ENCODE measurements around the gene PLEKHF1. TPM values are rescaled to one million over a fixed set of nuclear protein-coding genes. Genes with fewer than 3 reads are reported as not detected.

Gene PLEKHF1
- total and polyA plus RNA-seq, 2 of the 13 experiments (the other 11 are each of a cell fraction or from before 2014, with no cell fraction given) = 2.9 to 3.8 TPM

DNA sequence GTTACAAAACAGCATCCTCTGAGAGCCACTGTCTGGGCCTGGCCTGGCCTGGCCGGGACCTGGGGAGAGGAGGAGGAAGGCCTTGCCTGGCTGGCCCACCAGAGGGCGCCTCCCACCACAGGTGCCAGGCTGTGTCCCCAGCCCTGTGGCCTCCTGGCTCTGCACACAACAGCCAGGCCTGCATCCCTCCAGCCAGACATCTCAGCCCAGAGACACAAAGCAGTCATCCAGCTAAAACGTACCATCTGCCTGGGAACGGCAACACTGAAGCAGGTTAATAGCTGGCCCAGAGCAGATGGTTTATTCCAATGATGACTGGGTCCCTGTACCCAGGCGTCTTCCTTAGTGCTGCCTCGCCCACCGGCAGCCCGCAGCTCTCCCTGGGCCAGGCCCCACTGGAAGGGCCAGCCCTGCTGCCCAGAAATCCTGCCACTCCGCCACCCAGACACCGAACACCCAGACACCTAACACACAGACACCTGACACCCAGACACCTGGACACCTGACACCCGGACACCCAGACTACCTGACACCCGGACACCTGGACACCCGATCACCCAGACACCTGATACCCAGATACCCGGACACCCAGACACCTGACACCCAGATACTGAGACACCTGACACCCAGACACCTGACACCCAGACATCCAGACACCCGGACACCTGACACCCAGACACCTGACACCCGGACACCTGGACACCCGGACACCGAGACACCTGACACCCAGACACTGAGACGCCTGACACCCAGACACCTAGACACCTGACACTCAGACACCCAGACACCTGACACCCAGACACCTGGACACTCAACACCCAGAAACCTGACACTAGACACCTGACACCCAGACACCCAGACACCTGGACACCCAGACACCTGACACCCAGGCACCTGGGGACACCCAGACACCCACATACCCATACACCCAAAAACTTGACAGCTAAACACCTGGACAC, 29.7 kb downstream of the PLEKHF1 start (continued):
- TF ChIP-seq, protein P1, sequence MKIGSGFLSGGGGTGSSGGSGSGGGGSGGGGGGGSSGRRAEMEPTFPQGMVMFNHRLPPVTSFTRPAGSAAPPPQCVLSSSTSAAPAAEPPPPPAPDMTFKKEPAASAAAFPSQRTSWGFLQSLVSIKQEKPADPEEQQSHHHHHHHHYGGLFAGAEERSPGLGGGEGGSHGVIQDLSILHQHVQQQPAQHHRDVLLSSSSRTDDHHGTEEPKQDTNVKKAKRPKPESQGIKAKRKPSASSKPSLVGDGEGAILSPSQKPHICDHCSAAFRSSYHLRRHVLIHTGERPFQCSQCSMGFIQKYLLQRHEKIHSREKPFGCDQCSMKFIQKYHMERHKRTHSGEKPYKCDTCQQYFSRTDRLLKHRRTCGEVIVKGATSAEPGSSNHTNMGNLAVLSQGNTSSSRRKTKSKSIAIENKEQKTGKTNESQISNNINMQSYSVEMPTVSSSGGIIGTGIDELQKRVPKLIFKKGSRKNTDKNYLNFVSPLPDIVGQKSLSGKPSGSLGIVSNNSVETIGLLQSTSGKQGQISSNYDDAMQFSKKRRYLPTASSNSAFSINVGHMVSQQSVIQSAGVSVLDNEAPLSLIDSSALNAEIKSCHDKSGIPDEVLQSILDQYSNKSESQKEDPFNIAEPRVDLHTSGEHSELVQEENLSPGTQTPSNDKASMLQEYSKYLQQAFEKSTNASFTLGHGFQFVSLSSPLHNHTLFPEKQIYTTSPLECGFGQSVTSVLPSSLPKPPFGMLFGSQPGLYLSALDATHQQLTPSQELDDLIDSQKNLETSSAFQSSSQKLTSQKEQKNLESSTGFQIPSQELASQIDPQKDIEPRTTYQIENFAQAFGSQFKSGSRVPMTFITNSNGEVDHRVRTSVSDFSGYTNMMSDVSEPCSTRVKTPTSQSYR (CRISPR knock-in tag; IDR thresholded peaks at IDR 0.05; ENCODE audit: borderline replicate concordance) = no peak
- TF ChIP-seq CBFB (CRISPR knock-in tag; IDR thresholded peaks at IDR 0.05) (0 out of 2 replicates have a peak, but pooled peaks have one; percentile 30), ZNF792 (CRISPR knock-in tag; IDR thresholded peaks at IDR 0.05) (0 out of 2 replicates have a peak, but pooled peaks have one; percentile 25), NFKB2 (CRISPR knock-in tag; IDR thresholded peaks at IDR 0.05; ENCODE audit: borderline replicate concordance) (peak; percentile 42; the same call in 1 of the 2 replicates), REPIN1 (CRISPR knock-in tag; IDR thresholded peaks at IDR 0.05; ENCODE audit: borderline replicate concordance, low read depth) (peak; percentile 43; the same call in 1 of the 2 replicates), NR2F6 (IDR thresholded peaks at IDR 0.05) (no peak), NR2F6 (CRISPR knock-in tag; IDR thresholded peaks at IDR 0.05) (no peak), FOSL2 (CRISPR knock-in tag; IDR thresholded peaks at IDR 0.05) (peak; percentile 31; the same call in 1 of the 2 replicates), ZNF747 (CRISPR knock-in tag; IDR thresholded peaks at IDR 0.05; ENCODE audit: borderline replicate concordance) (no peak), TBL1XR1 (IDR thresholded peaks at IDR 0.05; ENCODE audit: borderline replicate concordance, low read length, partially characterized antibody) (no peak), KDM3A (CRISPR knock-in tag; IDR thresholded peaks at IDR 0.05; ENCODE audit: low read depth) (peak; percentile 71; the same call in 1 of the 2 replicates), ADNP (CRISPR knock-in tag; IDR thresholded peaks at IDR 0.05) (no peak), TBX2 (CRISPR knock-in tag; IDR thresholded peaks at IDR 0.05; ENCODE audit: borderline replicate concordance) (0 out of 2 replicates have a peak, but pooled peaks have one; percentile 30), HOXA3 (CRISPR knock-in tag; IDR thresholded peaks at IDR 0.05) (peak; percentile 43; the same call in 1 of the 2 replicates), HDAC6 (IDR thresholded peaks at IDR 0.05; ENCODE audit: low read depth, low read length) (no peak)
- TF ChIP-seq, protein P2, sequence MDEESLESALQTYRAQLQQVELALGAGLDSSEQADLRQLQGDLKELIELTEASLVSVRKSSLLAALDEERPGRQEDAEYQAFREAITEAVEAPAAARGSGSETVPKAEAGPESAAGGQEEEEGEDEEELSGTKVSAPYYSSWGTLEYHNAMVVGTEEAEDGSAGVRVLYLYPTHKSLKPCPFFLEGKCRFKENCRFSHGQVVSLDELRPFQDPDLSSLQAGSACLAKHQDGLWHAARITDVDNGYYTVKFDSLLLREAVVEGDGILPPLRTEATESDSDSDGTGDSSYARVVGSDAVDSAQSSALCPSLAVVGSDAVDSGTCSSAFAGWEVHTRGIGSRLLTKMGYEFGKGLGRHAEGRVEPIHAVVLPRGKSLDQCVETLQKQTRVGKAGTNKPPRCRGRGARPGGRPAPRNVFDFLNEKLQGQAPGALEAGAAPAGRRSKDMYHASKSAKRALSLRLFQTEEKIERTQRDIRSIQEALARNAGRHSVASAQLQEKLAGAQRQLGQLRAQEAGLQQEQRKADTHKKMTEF (CRISPR knock-in tag; IDR thresholded peaks at IDR 0.05) = peak; percentile 51; the same call in 1 of the 2 replicates
- TF ChIP-seq, protein P3, sequence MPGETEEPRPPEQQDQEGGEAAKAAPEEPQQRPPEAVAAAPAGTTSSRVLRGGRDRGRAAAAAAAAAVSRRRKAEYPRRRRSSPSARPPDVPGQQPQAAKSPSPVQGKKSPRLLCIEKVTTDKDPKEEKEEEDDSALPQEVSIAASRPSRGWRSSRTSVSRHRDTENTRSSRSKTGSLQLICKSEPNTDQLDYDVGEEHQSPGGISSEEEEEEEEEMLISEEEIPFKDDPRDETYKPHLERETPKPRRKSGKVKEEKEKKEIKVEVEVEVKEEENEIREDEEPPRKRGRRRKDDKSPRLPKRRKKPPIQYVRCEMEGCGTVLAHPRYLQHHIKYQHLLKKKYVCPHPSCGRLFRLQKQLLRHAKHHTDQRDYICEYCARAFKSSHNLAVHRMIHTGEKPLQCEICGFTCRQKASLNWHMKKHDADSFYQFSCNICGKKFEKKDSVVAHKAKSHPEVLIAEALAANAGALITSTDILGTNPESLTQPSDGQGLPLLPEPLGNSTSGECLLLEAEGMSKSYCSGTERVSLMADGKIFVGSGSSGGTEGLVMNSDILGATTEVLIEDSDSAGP (CRISPR knock-in tag; IDR thresholded peaks at IDR 0.05; ENCODE audit: borderline replicate concordance) = peak; percentile 62; the same call in 1 of the 2 replicates
- TF ChIP-seq, protein P4, sequence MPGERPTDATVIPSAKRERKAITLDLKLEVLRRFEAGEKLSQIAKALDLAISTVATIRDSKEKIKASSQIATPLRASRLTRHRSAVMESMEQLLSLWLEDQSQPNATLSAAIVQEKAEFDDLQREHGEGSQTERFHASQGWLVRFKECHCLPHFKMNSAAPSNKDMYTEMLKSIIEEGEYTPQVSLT (CRISPR knock-in tag; IDR thresholded peaks at IDR 0.05; ENCODE audit: borderline replicate concordance, low read depth) = no peak
- TF ChIP-seq, protein P5, sequence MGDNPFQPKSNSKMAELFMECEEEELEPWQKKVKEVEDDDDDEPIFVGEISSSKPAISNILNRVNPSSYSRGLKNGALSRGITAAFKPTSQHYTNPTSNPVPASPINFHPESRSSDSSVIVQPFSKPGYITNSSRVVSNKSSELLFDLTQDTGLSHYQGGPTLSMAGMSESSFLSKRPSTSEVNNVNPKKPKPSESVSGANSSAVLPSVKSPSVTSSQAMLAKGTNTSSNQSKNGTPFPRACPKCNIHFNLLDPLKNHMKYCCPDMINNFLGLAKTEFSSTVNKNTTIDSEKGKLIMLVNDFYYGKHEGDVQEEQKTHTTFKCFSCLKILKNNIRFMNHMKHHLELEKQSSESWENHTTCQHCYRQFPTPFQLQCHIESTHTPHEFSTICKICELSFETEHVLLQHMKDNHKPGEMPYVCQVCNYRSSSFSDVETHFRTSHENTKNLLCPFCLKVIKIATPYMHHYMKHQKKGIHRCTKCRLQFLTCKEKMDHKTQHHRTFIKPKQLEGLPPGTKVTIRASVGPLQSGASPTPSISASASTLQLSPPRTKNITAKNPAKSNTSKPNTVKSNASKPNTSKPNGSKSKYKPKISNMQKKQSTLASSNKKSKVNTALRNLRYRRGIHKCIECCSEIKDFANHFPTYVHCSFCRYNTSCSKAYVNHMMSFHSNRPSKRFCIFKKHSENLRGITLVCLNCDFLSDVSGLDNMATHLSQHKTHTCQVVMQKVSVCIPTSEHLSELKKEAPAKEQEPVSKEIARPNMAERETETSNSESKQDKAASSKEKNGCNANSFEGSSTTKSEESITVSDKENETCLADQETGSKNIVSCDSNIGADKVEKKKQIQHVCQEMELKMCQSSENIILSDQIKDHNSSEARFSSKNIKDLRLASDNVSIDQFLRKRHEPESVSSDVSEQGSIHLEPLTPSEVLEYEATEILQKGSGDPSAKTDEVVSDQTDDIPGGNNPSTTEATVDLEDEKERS (CRISPR knock-in tag; IDR thresholded peaks at IDR 0.05) = 0 out of 2 replicates have a peak, but pooled peaks have one; percentile 43
